CD14-positive monocyte (primary cell): Measurements from ENCODE around the gene BIK. TPM values are rescaled to one million over a fixed set of nuclear protein-coding genes. Genes with fewer than 3 reads are reported as not detected.
"Not testable (repeated sequence)": the region's sequence is repeated elsewhere in the genome, so short reads cannot be mapped to it uniquely, and the experiment has no call there.

Experiments
- DNase-seq, 3 donors: peaks; one replicate each; pipeline ENCODE4 v3.0.0-alpha.2; 2011 to 2022
- H2AFZ ChIP-seq: 2 replicates; pipeline ENCODE4 v1.6.0; 2012; ENCODE audit warnings: mild to moderate bottlenecking, low read depth, low read length, inconsistent platforms; ENCODE audit not compliant: insufficient read depth, poor library complexity, severe bottlenecking
- H3K27ac ChIP-seq, 2 donors: 1 replicate in 1 of 2; 2 replicates in 1 of 2; pipeline ENCODE4 v1.5.1; 2012 to 2013; ENCODE audit warnings: low read length in 2 of 2, control low read depth in 1 of 2, inconsistent platforms in 1 of 2, low read depth in 1 of 2, mild to moderate bottlenecking in 1 of 2
- H3K27me3 ChIP-seq, 2 donors: one replicate each; pipeline versions ENCODE4 v1.6.0 to v1.6.1; 2011 to 2013; ENCODE audit warnings: low read length in 2 of 2; ENCODE audit not compliant: control insufficient read depth in 2 of 2, insufficient read depth in 2 of 2
- H3K36me3 ChIP-seq, 2 donors: replicated peaks in 1 of 2; 1 replicate in 1 of 2; 2 replicates in 1 of 2; pipeline versions ENCODE4 v1.5.1 to v1.6.1; 2012 to 2013; ENCODE audit warnings: low read length in 2 of 2, control low read depth in 1 of 2, inconsistent platforms in 1 of 2, mild to moderate bottlenecking in 1 of 2; ENCODE audit not compliant: insufficient read depth in 2 of 2, control insufficient read depth in 1 of 2
- H3K4me1 ChIP-seq, 2 donors: 1 replicate in 1 of 2; 2 replicates in 1 of 2; pipeline versions ENCODE4 v1.5.1 to v1.6.1; 2012 to 2013; ENCODE audit warnings: low read length in 2 of 2, control low read depth in 1 of 2, inconsistent platforms in 1 of 2, mild to moderate bottlenecking in 1 of 2, moderate library complexity in 1 of 2; ENCODE audit not compliant: insufficient read depth in 2 of 2, control insufficient read depth in 1 of 2
- H3K4me2 ChIP-seq: replicated peaks from 2 replicates; pipeline ENCODE3; 2012; ENCODE audit warnings: low read length, moderate library complexity, mild to moderate bottlenecking; ENCODE audit not compliant: poor library complexity, severe bottlenecking; ENCODE audit errors: extremely low read depth
- H3K4me3 ChIP-seq, 3 experiments: fragments of 200-600 bp in 1 of 3; sonication (generic) in 1 of 3; replicated peaks in 1 of 3; 1 replicate in 2 of 3; 2 replicates in 1 of 3; pipeline ENCODE4 v1.5.1; 2011 to 2013; ENCODE audit warnings: low read length in 3 of 3, mild to moderate bottlenecking in 3 of 3, control low read depth in 2 of 3, low read depth in 2 of 3, inconsistent platforms in 1 of 3, moderate library complexity in 1 of 3
- H3K79me2 ChIP-seq: 2 replicates; pipeline ENCODE4 v1.6.0; 2012; ENCODE audit warnings: mild to moderate bottlenecking, control low read depth, inconsistent platforms, low read length, moderate library complexity; ENCODE audit not compliant: insufficient read depth
- H3K9ac ChIP-seq: 2 replicates; pipeline ENCODE4 v1.6.0; 2017; ENCODE audit warnings: low read length, mild to moderate bottlenecking; ENCODE audit not compliant: insufficient read depth, poor library complexity, severe bottlenecking
- H3K9me3 ChIP-seq, 2 donors: replicated peaks in 1 of 2; 1 replicate in 1 of 2; 2 replicates in 1 of 2; pipeline versions ENCODE4 v1.5.1 to v1.6.1; 2012 to 2013; ENCODE audit warnings: low read length in 2 of 2, control low read depth in 1 of 2; ENCODE audit not compliant: control insufficient read depth in 1 of 2, insufficient read depth in 1 of 2
- H4K20me1 ChIP-seq: 2 replicates; pipeline ENCODE4 v1.6.0; 2012; ENCODE audit warnings: mild to moderate bottlenecking, low read length, control low read depth, moderate library complexity; ENCODE audit not compliant: insufficient read depth
- H3K27ac Mint-ChIP-seq, 7 donors: one replicate each; pipeline ENCODE4 v1.8.0; 2020; ENCODE audit warnings: mild to moderate bottlenecking in 7 of 7, mixed read lengths in 7 of 7, moderate library complexity in 6 of 7, inconsistent platforms in 2 of 7
- H3K27me3 Mint-ChIP-seq, 3 donors: one replicate each; pipeline ENCODE4 v1.8.0; 2021 to 2022; ENCODE audit warnings: low read depth in 3 of 3, mild to moderate bottlenecking in 3 of 3, mixed read lengths in 3 of 3, moderate library complexity in 3 of 3, inconsistent platforms in 1 of 3
- H3K36me3 Mint-ChIP-seq, 2 donors: one replicate each; pipeline ENCODE4 v1.8.0; 2020; ENCODE audit warnings: mixed read lengths in 2 of 2, inconsistent platforms in 1 of 2, mild to moderate bottlenecking in 1 of 2
- H3K4me1 Mint-ChIP-seq: one replicate; pipeline ENCODE4 v1.8.0; 2020; ENCODE audit warnings: mild to moderate bottlenecking, mixed read lengths
- H3K4me3 Mint-ChIP-seq, 2 donors: one replicate each; pipeline ENCODE4 v1.8.0; 2020; ENCODE audit warnings: mild to moderate bottlenecking in 2 of 2, mixed read lengths in 2 of 2, moderate library complexity in 1 of 2
- H3K9me3 Mint-ChIP-seq, 7 donors: one replicate each; pipeline ENCODE4 v1.8.0; 2020 to 2022; ENCODE audit warnings: mixed read lengths in 7 of 7, mild to moderate bottlenecking in 6 of 7, moderate library complexity in 6 of 7, inconsistent platforms in 2 of 7
- CTCF ChIP-seq: fragments of 200-600 bp; IDR thresholded peaks from one replicate; pipeline ENCODE4 v1.8.0; 2022; ENCODE audit warnings: antibody characterized with exemption, mild to moderate bottlenecking
- WGBS: methylation state at CpG from one replicate; pipeline ENCODE4 v1.1.5; 2013; ENCODE audit warnings: missing lambda C conversion rate; ENCODE audit not compliant: insufficient coverage; 5-methylcytosine and 5-hydroxymethylcytosine counted together
- intact Hi-C, 2 donors: fragments of 100-400 bp; cut with micrococcal nuclease; formaldehyde crosslinking; loops; one replicate each; pipeline versions ENCODE4 v1.15.0 to v1.15.1; 2023
- polyA plus RNA-seq, 3 donors: library from polyadenylated mRNA; depleted of rRNA in 1 of 3; unstranded in 2 of 3; stranded (reverse) in 1 of 3; fragments of 300-500 nt in 2 of 3; fragments of >200 nt in 1 of 3; fragmentation: Illumina TruSeq in 2 of 3; gene quantifications; 1 replicate in 2 of 3; 2 replicates in 1 of 3; pipeline ENCODE4 v1.2.3, GENCODE V29; 2012 to 2021

The BIK gene
- polyA plus RNA-seq, 3 donors = 0.96 to 3.1 (median 3.1) TPM

DNA sequence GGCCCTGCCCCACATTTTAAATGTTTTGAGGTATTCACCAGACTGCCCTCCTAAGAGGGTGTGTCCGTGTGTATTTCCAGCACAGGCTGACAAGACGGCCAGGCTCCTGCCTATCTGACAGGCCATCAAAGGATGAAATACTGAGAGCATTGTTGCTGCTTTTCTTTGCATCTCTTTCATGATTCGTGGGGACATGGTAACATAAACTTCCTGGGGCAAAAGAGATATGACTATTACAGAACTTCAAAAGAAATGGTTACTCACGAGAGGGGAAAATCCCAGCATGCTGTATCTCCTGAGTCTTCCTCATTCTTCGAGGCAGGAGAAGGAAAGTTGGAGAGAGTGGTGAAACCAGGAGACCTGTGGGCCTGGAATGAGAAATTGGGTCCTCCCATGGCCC lies 10.3 kb upstream of the BIK start:
- Histone ChIP-seq H3K9me3 (peaks cover 9 to 17% of the 10 kb centered on the region in 2 donors), H3K36me3 (no peaks in the 10 kb centered on the region), H3K4me1 (no peaks in the 10 kb centered on the region), H4K20me1 (no peaks in the 10 kb centered on the region), H3K27me3 (no peaks in the 10 kb centered on the region), H2AFZ (no peak overlapping the region), H3K4me2 (no peak overlapping the region), H3K9ac (no peak overlapping the region), H3K4me3 (no peak overlapping the region), H3K27ac (no peak overlapping the region), H3K79me2 (no peaks in the 10 kb centered on the region)
- no peaks in the 10 kb centered on the region for H3K36me3 Mint-ChIP-seq
- H3K9me3 Mint-ChIP-seq = peaks cover 13 to 21% (median 17%) of the 10 kb centered on the region in 7 donors
- peaks cover 0 to 2% (median 0%) of the 10 kb centered on the region in 3 donors for H3K27me3 Mint-ChIP-seq
- DNase-seq = peak in 1 of 3 donors; percentile 64
- intact Hi-C loops = no loop called here
- no peak overlapping the region for H3K4me3 Mint-ChIP-seq
- H3K27ac Mint-ChIP-seq = no peak overlapping the region
- TF ChIP-seq CTCF = no peak
- 65% methylated on average over 5 of the region's 5 CpGs for WGBS
- peaks cover 4% of the 10 kb centered on the region for H3K4me1 Mint-ChIP-seq

DNA sequence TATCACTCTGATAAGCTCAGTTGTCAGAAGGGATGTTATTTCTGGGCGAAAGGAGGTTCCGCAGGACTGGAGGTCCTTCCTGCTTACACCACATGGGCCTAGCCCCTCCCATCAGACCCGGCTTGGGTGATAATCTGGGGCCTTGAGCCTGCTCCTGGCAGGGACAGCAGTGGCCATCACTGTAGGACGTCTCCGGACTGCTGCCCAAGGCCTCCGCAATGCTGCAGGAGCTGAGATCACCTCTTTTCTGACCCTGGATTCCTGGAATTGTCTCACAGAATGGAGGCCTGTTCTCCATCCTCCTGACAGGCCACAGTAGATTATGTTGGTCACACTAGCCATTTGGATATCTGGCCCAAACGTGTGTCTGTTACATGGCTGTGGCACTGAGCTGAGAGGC lies 9.2 kb upstream of the BIK start:
- Histone ChIP-seq H3K36me3 (no peaks in the 10 kb centered on the region), H3K9ac (no peak overlapping the region), H3K4me2 (no peak overlapping the region), H2AFZ (no peak overlapping the region), H3K4me3 (no peak overlapping the region), H4K20me1 (no peaks in the 10 kb centered on the region), H3K9me3 (peaks cover 9 to 11% of the 10 kb centered on the region in 2 donors), H3K27me3 (no peaks in the 10 kb centered on the region), H3K27ac (no peak overlapping the region), H3K79me2 (no peaks in the 10 kb centered on the region), H3K4me1 (no peaks in the 10 kb centered on the region)
- 91% methylated on average over 5 of the region's 7 CpGs for WGBS
- intact Hi-C loops = no loop called here
- peaks cover 4% of the 10 kb centered on the region for H3K4me1 Mint-ChIP-seq
- DNase-seq = no peak
- H3K27me3 Mint-ChIP-seq = peaks cover 0 to 5% (median 2%) of the 10 kb centered on the region in 3 donors
- peaks cover 8 to 13% (median 12%) of the 10 kb centered on the region in 7 donors for H3K9me3 Mint-ChIP-seq
- TF ChIP-seq CTCF = no peak
- no peak overlapping the region for H3K4me3 Mint-ChIP-seq
- H3K36me3 Mint-ChIP-seq = no peaks in the 10 kb centered on the region
- H3K27ac Mint-ChIP-seq = peak overlapping the region in 1 of 7 donors; percentile 60

GRCh38 chr22:43104056-43104625 lies 6.4 kb upstream of the BIK start:
- H3K9me3 ChIP-seq, H3K4me1 ChIP-seq, H2AFZ ChIP-seq, H3K9me3 Mint-ChIP-seq, H3K27me3 ChIP-seq, H3K4me1 Mint-ChIP-seq, H3K36me3 ChIP-seq, H3K79me2 ChIP-seq, H3K4me2 ChIP-seq, H3K27ac ChIP-seq, intact Hi-C loops, H4K20me1 ChIP-seq, H3K4me3 ChIP-seq, H3K4me3 Mint-ChIP-seq, H3K36me3 Mint-ChIP-seq, H3K9ac ChIP-seq: not testable (repeated sequence)
- H3K27me3 Mint-ChIP-seq = peaks cover 9 to 11% (median 11%) of the 10 kb centered on the region in 3 donors
- 80% methylated on average over 10 of the region's 15 CpGs for WGBS
- H3K27ac Mint-ChIP-seq = peak overlapping the region in 3 of 7 donors; percentile 55 to 81 (median 77)
- peak in 1 of 3 donors; percentile 29 for DNase-seq
